A673 (cell line): ENCODE measurements around the gene RGS17.

Experiments
- EZH2 ChIP-seq: fragments of 200-600 bp; sonication (generic); IDR thresholded peaks from 2 replicates; pipeline ENCODE4 v1.6.1; 2017; ENCODE audit warnings: borderline replicate concordance, low read depth, mild to moderate bottlenecking, mixed read lengths, antibody characterized with exemption, low read length; ENCODE audit not compliant: poor library complexity, severe bottlenecking
- TF ChIP-seq, protein P1 (sequence below): fragments of 300-800, 200-600 bp; sonication (generic); conservative IDR thresholded peaks from 2 replicates; pipeline ENCODE4 v1.5.1; 2017; ENCODE audit warnings: low read depth, mild to moderate bottlenecking, antibody characterized with exemption, low read length, moderate library complexity, mixed read lengths

DNA sequence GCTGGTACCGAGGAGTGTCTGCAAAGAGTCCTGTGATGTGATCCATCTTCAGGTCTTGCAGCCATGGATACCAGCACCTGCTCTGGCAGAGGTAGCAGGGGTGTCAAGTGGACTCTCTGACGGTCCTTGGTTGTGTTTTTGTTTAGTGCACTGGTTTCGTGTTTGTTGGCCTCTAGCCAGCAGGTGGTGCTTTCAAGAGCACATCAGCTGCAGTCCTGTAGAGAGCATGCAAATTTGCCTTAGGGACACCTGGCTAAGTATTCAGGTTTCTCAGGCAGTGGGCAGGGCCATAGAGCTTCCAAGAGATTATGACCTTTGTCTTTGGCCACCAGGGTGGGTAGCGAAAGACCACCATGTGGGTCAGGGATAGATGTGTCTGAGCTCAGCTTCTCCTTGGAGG is 14.5 kb upstream of the RGS17 start:
- TF ChIP-seq, protein P1, sequence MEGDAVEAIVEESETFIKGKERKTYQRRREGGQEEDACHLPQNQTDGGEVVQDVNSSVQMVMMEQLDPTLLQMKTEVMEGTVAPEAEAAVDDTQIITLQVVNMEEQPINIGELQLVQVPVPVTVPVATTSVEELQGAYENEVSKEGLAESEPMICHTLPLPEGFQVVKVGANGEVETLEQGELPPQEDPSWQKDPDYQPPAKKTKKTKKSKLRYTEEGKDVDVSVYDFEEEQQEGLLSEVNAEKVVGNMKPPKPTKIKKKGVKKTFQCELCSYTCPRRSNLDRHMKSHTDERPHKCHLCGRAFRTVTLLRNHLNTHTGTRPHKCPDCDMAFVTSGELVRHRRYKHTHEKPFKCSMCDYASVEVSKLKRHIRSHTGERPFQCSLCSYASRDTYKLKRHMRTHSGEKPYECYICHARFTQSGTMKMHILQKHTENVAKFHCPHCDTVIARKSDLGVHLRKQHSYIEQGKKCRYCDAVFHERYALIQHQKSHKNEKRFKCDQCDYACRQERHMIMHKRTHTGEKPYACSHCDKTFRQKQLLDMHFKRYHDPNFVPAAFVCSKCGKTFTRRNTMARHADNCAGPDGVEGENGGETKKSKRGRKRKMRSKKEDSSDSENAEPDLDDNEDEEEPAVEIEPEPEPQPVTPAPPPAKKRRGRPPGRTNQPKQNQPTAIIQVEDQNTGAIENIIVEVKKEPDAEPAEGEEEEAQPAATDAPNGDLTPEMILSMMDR = no peak
- no peak for TF ChIP-seq EZH2
